ENCODE data around the gene UNC119.

Gene UNC119

GRCh38 chr17:28498652-28499363 is 53.6 kb downstream of the UNC119 start:
- DNase-seq (ENCODE audit: low spot score), result no peak

DNA sequence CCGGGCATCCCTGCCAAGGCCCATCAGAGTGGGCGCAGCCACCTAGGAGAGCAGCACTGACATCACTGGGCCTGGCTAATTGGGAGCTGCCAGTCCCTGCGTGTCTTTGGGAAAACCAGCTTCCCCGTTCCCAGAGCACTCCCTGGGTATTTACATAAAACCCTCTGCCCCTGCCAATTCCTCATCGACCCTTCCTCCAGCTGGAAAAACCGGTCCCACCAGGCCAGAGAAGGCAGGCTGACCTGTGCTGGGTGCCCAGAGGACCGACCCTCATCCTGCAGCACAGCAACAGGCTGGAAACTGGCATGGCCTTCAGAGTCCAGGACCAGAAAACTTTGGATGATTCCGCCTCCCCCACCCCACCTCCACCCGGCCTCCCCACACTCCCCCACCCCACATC is 54.5 kb downstream of the UNC119 start:
- DNase-seq (ENCODE audit: low spot score), result no peak

All from D341Med (cell line).